ENCODE results near the gene MALAT1. TPM values are rescaled to one million over a fixed set of nuclear protein-coding genes. Genes with fewer than 3 reads are reported as not detected.

The MALAT1 gene
- total and polyA plus RNA-seq, 2 of the 8 experiments (the other 6 are each of a cell fraction or from before 2014, with no cell fraction given): 115 to 984 TPM

- Histone ChIP-seq H3K4me2 (ENCODE audit: insufficient read depth in 1 of 2, low read depth in 2 of 2, low read length in 2 of 2) (peak overlapping the region; percentile 64 to 89), H2BK12ac (ENCODE audit: low read depth, low read length) (no peak overlapping the region), H2AK5ac (ENCODE audit: low read depth, low read length) (no peak overlapping the region), H2BK120ac (replicated peaks; ENCODE audit: low read depth, low read length) (no peak overlapping the region), H3K27ac (ENCODE audit: low read depth, low read length) (no peak overlapping the region), H3K79me2 (ENCODE audit: control insufficient read depth in 1 of 2, insufficient read depth in 2 of 2, low read length in 2 of 2) (no peaks in the 10 kb centered on the region), H3K79me1 (ENCODE audit: low read depth, low read length) (no peaks in the 10 kb centered on the region), H3K4me1 (replicated peaks in 1 of 4; ENCODE audit: control insufficient read depth in 3 of 4, insufficient read depth in 4 of 4, low read length in 3 of 4) (peaks cover 0 to 9% (median 1%) of the 10 kb centered on the region in 4 experiments; a peak in 5 of 7 replicates), H4K8ac (ENCODE audit: extremely low read depth, insufficient read depth, low read length) (peak overlapping the region; percentile 73), H3K9ac (replicated peaks in 1 of 4; ENCODE audit: extremely low read depth in 1 of 4, low read depth in 3 of 4, low read length in 3 of 4) (no peak overlapping the region), H3K27me3 (replicated peaks in 1 of 4; ENCODE audit: control insufficient read depth in 3 of 4, extremely low read depth in 1 of 4, insufficient read depth in 3 of 4, low read length in 3 of 4) (peaks cover 0 to 24% (median 13%) of the 10 kb centered on the region in 4 experiments; a peak in 6 of 7 replicates), H3K4ac (replicated peaks; ENCODE audit: insufficient read length, low read depth, low read length) (peak overlapping the region; percentile 17), H3K23me2 (ENCODE audit: low read depth, low read length) (peaks cover 17% of the 10 kb centered on the region), H3K23ac (ENCODE audit: insufficient read length) (no peak overlapping the region), H3K56ac (replicated peaks; ENCODE audit: insufficient read length, low read depth, low read length) (no peak overlapping the region), H4K5ac (ENCODE audit: insufficient read length, low read depth, low read length) (no peak overlapping the region), H3K18ac (ENCODE audit: extremely low read depth, low read length) (no peak overlapping the region; the same call in none of the 2 replicates), H2BK20ac (ENCODE audit: low read length) (no peak overlapping the region), H2BK15ac (ENCODE audit: low read length) (no peak overlapping the region), H2AFZ (ENCODE audit: low read length) (no peak overlapping the region), H2BK5ac (ENCODE audit: low read depth, low read length) (no peak overlapping the region), H3K36me3 (ENCODE audit: control insufficient read depth in 2 of 4, insufficient read depth in 4 of 4, low read length in 3 of 4) (peaks cover 0 to 6% (median 2%) of the 10 kb centered on the region in 4 experiments; a peak in 3 of 8 replicates), H3K14ac (ENCODE audit: insufficient read length) (no peak overlapping the region), H4K20me1 (replicated peaks in 1 of 2; ENCODE audit: control insufficient read depth in 1 of 2, insufficient read depth in 2 of 2, low read length in 2 of 2) (peaks cover 3 to 14% of the 10 kb centered on the region in 2 experiments), H3K4me3 (ENCODE audit: extremely low read depth in 1 of 4, insufficient read depth in 2 of 4, low read depth in 3 of 4, low read length in 4 of 4) (peak overlapping the region; percentile 16 to 68 (median 40)), H4K91ac (replicated peaks; ENCODE audit: insufficient read length, low read length) (peak overlapping the region; percentile 73), H3K9me3 (ENCODE audit: insufficient read depth in 2 of 2, low read depth in 1 of 2, low read length in 1 of 2) (no peaks in the 10 kb centered on the region)
- WGBS, 2 experiments (ENCODE audit: extremely low coverage in 1 of 2, insufficient coverage in 1 of 2, insufficient read length in 1 of 2, insufficient replicate concordance in 2 of 2, low coverage in 1 of 2, low lambda C conversion rate in 2 of 2, missing lambda C conversion rate in 1 of 2): 7% methylated on average over 34 of the region's 92 CpGs; no CpG with 5 or more reads in 1 of the 2 experiments
- FAIRE-seq (no peak), DNase-seq (ENCODE audit: low read depth in 1 of 2, low spot score in 2 of 2) (peak in 1 of 2 experiments; percentile 71)
- ChIA-PET CTCF (ENCODE audit: partially characterized antibody) (interaction anchor here (0.6 to 10.5 kb wide), 13 partner anchors 8 to 435 kb away, joined by 3 to 284 read pairs (median 6); partner anchors contain the start of genes EHBP1L1, FAM89B, LTBP3 and SCYL1), POLR2A (ENCODE audit: partially characterized antibody) (interaction anchor here (0.8 to 5.2 kb wide), 18 partner anchors 10 to 661 kb away, joined by 3 to 62 read pairs (median 6); partner anchors contain the start of genes EHD1, FAM89B, MALAT1 and SCYL1)
- TF ChIP-seq MAX (IDR thresholded peaks at IDR 0.05) (peak; percentile 67), KDM5A (IDR thresholded peaks at IDR 0.05; ENCODE audit: low read length) (no peak), JUND (IDR thresholded peaks at IDR 0.05; ENCODE audit: low read length) (no peak), RNF2 (IDR thresholded peaks at IDR 0.05; ENCODE audit: borderline replicate concordance, low read depth, low read length, missing control alignments, poor library complexity, severe bottlenecking) (peak; percentile 49), E2F6 (IDR thresholded peaks at IDR 0.05) (peak; percentile 77), SRF (IDR thresholded peaks at IDR 0.05; ENCODE audit: low read depth, low read length) (no peak), CREB1 (IDR thresholded peaks at IDR 0.05) (peak; percentile 6; the same call in 1 of the 2 replicates)
- TF ChIP-seq, protein P1, sequence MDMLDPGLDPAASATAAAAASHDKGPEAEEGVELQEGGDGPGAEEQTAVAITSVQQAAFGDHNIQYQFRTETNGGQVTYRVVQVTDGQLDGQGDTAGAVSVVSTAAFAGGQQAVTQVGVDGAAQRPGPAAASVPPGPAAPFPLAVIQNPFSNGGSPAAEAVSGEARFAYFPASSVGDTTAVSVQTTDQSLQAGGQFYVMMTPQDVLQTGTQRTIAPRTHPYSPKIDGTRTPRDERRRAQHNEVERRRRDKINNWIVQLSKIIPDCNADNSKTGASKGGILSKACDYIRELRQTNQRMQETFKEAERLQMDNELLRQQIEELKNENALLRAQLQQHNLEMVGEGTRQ (IDR thresholded peaks at IDR 0.05; ENCODE audit: low read length): no peak
These were observed 40.3 kb downstream of the MALAT1 start for GRCh38 chr11:65538915-65539743.
